Fibroblast of the aortic adventitia (primary cell): ENCODE data around the gene TBC1D4. TPM values are rescaled to one million over a fixed set of nuclear protein-coding genes. Genes with fewer than 3 reads are reported as not detected.

Experiments used
- DNase-seq: peaks from one replicate; pipeline ENCODE4 v3.0.0-alpha.2; 2010; ENCODE audit warnings: low read depth
- H3K4me3 ChIP-seq: 2 replicates; pipeline ENCODE4 v1.5.1; 2011; ENCODE audit warnings: low read depth, mild to moderate bottlenecking, control low read depth, low read length, moderate library complexity
- CTCF ChIP-seq: IDR thresholded peaks from 2 replicates; pipeline ENCODE4 v1.5.1; 2011; ENCODE audit warnings: mild to moderate bottlenecking, low read length, control low read depth, inconsistent platforms; ENCODE audit not compliant: insufficient read depth
- total RNA-seq: library from RNA; depleted of rRNA; stranded (reverse); fragments of >200 nt; gene quantifications from 2 replicates; pipeline ENCODE4 v1.2.3, GENCODE V29; 2012; ENCODE audit warnings: low replicate concordance

Gene TBC1D4
- total RNA-seq, 1 donor: 9.5 TPM

GRCh38 chr13:75303263-75303662 is 178.7 kb downstream of the TBC1D4 start:
- no peak for DNase-seq
- no peak overlapping the region for H3K4me3 ChIP-seq
- no peak for TF ChIP-seq CTCF

- H3K4me3 ChIP-seq: no peak overlapping the region
- TF ChIP-seq CTCF: no peak
- DNase-seq: peak; percentile 34
Observed at GRCh38 chr13:75302071-75302698, 179.8 kb downstream of the TBC1D4 start.

GRCh38 chr13:75299913-75300862 is 181.8 kb downstream of the TBC1D4 start:
- TF ChIP-seq CTCF: no peak
- H3K4me3 ChIP-seq: no peak overlapping the region
- DNase-seq: peak; percentile 35

- no peak for DNase-seq
- no peak for TF ChIP-seq CTCF
- H3K4me3 ChIP-seq: no peak overlapping the region
Observed at GRCh38 chr13:75299246-75299645, 182.7 kb downstream of the TBC1D4 start.

- no peak overlapping the region for H3K4me3 ChIP-seq
- no peak for TF ChIP-seq CTCF
- DNase-seq: no peak
Observed at GRCh38 chr13:75296641-75297040, 185.3 kb downstream of the TBC1D4 start.

GRCh38 chr13:75295201-75295600 is 186.8 kb downstream of the TBC1D4 start:
- DNase-seq: no peak
- H3K4me3 ChIP-seq: no peak overlapping the region
- TF ChIP-seq CTCF: no peak
